Osteocyte (in vitro differentiated cells): ENCODE results near the gene TPI1. TPM values are rescaled to one million over a fixed set of nuclear protein-coding genes. Genes with fewer than 3 reads are reported as not detected.

Experiments
- DNase-seq: peaks from one replicate; pipeline ENCODE4 v3.0.0; 2021; ENCODE audit warnings: mixed read lengths; ENCODE audit not compliant: unreplicated experiment; ENCODE audit errors: extremely low spot score
- H3K27ac Mint-ChIP-seq: one replicate; pipeline ENCODE4 v1.8.0; 2021; ENCODE audit warnings: mild to moderate bottlenecking, mixed read lengths; ENCODE audit not compliant: unreplicated experiment
- H3K27me3 Mint-ChIP-seq: one replicate; pipeline ENCODE4 v1.8.0; 2021; ENCODE audit warnings: mixed read lengths; ENCODE audit not compliant: unreplicated experiment
- H3K36me3 Mint-ChIP-seq: one replicate; pipeline ENCODE4 v1.8.0; 2021; ENCODE audit warnings: mixed read lengths; ENCODE audit not compliant: unreplicated experiment
- H3K4me1 Mint-ChIP-seq: one replicate; pipeline ENCODE4 v1.8.0; 2021; ENCODE audit warnings: mixed read lengths; ENCODE audit not compliant: unreplicated experiment
- H3K4me3 Mint-ChIP-seq: one replicate; pipeline ENCODE4 v1.8.0; 2021; ENCODE audit warnings: mild to moderate bottlenecking, moderate library complexity, mixed read lengths; ENCODE audit not compliant: unreplicated experiment
- H3K9me3 Mint-ChIP-seq: one replicate; pipeline ENCODE4 v1.8.0; 2021; ENCODE audit warnings: mixed read lengths; ENCODE audit not compliant: unreplicated experiment
- total RNA-seq: library from RNA; stranded (reverse); gene quantifications from 2 replicates; pipeline ENCODE4 v1.2.1, GENCODE V29; 2021
- TF ChIP-seq, protein P1 (sequence below): fragments of 200-600 bp; sonication (generic); IDR thresholded peaks from 2 replicates; pipeline ENCODE4 v1.5.0; 2021; ENCODE audit warnings: antibody characterized with exemption, mild to moderate bottlenecking, moderate library complexity

TPI1 gene
- total RNA-seq, 1 donor from 2014 or later: 408 TPM

DNA sequence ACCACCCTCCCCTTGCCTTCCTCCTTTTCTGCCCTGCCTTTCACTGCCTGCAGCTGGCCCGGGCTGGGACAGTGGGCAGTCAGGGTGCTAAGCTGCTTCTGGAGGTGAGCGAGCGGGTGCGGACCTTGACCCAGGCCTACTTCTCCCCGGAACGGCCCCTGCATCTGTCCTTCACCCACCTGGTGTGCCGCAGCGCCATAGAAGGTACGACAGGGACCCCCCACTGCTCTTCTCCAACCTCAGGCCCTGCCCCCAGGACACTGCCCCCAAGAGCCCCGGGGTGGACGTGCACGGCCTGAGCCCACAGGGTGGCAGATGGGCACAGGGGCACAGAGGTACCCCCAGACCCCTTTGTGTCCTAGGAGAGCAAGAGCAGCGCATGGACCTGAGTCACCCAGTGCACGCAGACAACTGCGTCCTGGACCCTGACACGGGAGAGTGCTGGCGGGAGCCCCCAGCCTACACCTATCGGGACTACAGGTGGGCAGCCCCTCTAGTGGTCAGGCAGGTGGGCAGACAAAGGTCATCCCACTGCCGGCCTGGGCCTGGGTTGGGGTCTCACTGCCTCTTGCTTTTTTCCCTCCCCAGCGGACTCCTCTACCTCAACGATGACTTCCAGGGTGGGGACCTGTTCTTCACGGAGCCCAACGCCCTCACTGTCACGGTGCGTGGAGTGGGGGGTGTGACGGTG lies 29.8 kb upstream of the TPI1 start:
- H3K9me3 Mint-ChIP-seq: no peaks in the 10 kb centered on the region
- peaks cover 12% of the 10 kb centered on the region for H3K36me3 Mint-ChIP-seq
- no peaks in the 10 kb centered on the region for H3K4me1 Mint-ChIP-seq
- H3K27ac Mint-ChIP-seq: no peak overlapping the region
- no peak for DNase-seq
- H3K4me3 Mint-ChIP-seq: no peak overlapping the region
- H3K27me3 Mint-ChIP-seq: no peaks in the 10 kb centered on the region
- TF ChIP-seq, protein P1, sequence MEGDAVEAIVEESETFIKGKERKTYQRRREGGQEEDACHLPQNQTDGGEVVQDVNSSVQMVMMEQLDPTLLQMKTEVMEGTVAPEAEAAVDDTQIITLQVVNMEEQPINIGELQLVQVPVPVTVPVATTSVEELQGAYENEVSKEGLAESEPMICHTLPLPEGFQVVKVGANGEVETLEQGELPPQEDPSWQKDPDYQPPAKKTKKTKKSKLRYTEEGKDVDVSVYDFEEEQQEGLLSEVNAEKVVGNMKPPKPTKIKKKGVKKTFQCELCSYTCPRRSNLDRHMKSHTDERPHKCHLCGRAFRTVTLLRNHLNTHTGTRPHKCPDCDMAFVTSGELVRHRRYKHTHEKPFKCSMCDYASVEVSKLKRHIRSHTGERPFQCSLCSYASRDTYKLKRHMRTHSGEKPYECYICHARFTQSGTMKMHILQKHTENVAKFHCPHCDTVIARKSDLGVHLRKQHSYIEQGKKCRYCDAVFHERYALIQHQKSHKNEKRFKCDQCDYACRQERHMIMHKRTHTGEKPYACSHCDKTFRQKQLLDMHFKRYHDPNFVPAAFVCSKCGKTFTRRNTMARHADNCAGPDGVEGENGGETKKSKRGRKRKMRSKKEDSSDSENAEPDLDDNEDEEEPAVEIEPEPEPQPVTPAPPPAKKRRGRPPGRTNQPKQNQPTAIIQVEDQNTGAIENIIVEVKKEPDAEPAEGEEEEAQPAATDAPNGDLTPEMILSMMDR: no peak

DNA sequence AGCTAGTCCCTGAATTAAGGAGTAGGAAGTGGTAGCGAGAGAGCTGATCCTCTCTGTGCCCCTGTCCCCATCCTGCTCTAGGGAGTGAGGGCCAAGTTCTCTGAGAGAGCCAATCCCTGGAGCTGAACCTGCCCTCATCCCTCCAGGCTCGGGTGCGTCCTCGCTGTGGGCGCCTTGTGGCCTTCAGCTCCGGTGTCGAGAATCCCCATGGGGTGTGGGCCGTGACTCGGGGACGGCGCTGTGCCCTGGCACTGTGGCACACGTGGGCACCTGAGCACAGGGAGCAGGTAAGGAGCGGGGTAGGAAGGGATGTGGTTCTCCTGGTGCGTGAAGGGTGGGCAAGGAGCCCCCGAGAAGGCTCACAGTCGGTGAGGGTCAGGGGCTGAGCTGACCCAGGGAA lies 28.5 kb upstream of the TPI1 start:
- DNase-seq: no peak
- Mint-ChIP-seq H3K4me1 (no peaks in the 10 kb centered on the region), H3K4me3 (no peak overlapping the region), H3K27me3 (no peaks in the 10 kb centered on the region), H3K36me3 (peaks cover 9% of the 10 kb centered on the region), H3K9me3 (no peaks in the 10 kb centered on the region), H3K27ac (no peak overlapping the region)
- TF ChIP-seq, protein P1: no peak

GRCh38 chr12:6839482-6840201 lies 27.7 kb upstream of the TPI1 start:
- Mint-ChIP-seq H3K27me3 (no peaks in the 10 kb centered on the region), H3K4me1 (no peaks in the 10 kb centered on the region), H3K27ac (no peak overlapping the region), H3K9me3 (no peaks in the 10 kb centered on the region), H3K4me3 (no peak overlapping the region), H3K36me3 (peaks cover 8% of the 10 kb centered on the region)
- DNase-seq: no peak
- TF ChIP-seq, protein P1: no peak

DNA sequence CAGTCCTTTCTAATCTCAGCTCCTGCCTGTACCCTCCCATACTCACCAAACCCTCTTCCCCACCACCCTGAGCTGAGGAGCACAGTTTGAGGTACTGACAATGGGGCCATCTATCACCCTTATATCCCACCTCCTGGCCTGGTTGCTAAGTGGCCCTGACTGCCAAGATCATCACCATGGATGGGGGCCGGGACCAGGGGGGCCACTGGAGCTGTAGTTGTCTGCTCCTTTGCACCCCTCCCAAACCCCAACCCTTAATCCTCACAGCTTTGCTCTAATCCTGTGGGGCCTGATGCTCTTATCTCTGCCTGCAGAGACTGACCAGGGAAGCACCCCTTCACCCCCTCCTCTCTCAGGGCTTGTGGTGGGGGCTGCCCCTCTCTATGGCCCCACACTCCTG lies 27.0 kb upstream of the TPI1 start:
- H3K27ac Mint-ChIP-seq: no peak overlapping the region
- H3K4me3 Mint-ChIP-seq: no peak overlapping the region
- H3K9me3 Mint-ChIP-seq: no peaks in the 10 kb centered on the region
- TF ChIP-seq, protein P1: no peak
- peaks cover 14% of the 10 kb centered on the region for H3K36me3 Mint-ChIP-seq
- no peaks in the 10 kb centered on the region for H3K4me1 Mint-ChIP-seq
- H3K27me3 Mint-ChIP-seq: no peaks in the 10 kb centered on the region
- no peak for DNase-seq

DNA sequence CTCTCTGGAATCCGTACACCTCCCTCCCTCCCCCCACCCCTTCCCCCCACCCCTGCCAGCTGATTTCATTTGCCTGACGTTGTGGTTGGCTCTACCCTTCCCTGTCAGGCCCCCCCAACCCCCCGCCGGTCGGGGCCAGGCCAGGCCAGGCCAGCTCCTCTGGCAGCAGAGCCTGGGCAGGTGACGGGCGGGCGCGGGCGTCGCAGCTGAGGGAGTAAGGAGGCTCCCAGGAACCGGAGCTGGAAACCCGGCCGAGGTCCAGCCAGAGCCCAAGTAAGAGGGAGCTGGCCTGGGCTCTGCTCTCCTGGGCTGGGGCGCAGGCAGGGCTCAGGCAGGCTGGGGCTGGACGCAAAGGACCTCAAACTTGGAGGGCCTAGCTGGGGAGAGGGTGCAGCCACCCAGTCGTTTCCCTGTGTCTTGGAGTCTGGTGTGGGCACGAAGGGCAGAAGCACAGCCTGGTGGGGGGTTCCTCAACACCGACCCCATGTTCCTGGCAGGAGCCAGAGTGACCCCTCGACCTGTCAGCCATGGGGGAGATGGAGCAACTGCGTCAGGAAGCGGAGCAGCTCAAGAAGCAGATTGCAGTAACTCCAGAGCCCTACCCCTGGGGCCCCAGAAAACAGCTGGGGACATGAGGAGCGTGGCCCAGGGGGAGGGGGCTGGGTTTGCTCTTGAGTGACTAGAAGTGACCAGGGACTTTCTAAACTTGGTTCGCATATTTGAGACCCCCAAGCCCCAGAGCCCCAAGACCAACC lies 26.4 kb upstream of the TPI1 start, which contains the start of gene GNB3:
GNB3 (plus strand) TSS at position 165 of the 755 bp plus-strand sequence; CDS start at position 528, 363 bp downstream.
- peaks cover 14% of the 10 kb centered on the region for H3K36me3 Mint-ChIP-seq

More for the DNA sequence above, 26.4 kb upstream of the TPI1 start, which contains the start of gene GNB3:
- no peak for DNase-seq
- Mint-ChIP-seq H3K4me1 (no peaks in the 10 kb centered on the region), H3K9me3 (no peaks in the 10 kb centered on the region), H3K27ac (no peak within 1 kb of the TSS), H3K27me3 (no peaks in the 10 kb centered on the region), H3K4me3 (no peak within 1 kb of the TSS)
- TF ChIP-seq, protein P1: no peak
